ENCODE results near the gene ASB18.

- TF ChIP-seq CTCF (IDR thresholded peaks at IDR 0.05; ENCODE audit: poor library complexity) (no peak), EZH2phosphoT487 (IDR thresholded peaks at IDR 0.05; ENCODE audit: low read depth, severe bottlenecking, unreplicated experiment) (no peak)
Measured at GRCh38 chr2:236284208-236284607, 20.0 kb upstream of the ASB18 start.
